Measurements from ENCODE around the gene SLC30A2.

SLC30A2 gene

GRCh38 chr1:26029864-26030481 is 15.9 kb downstream of the SLC30A2 start:
- TF ChIP-seq CTCF (IDR thresholded peaks at IDR 0.05; ENCODE audit: low read depth, low read length), result 0 out of 2 replicates have a peak, but pooled peaks have one; percentile 15
- Histone ChIP-seq H3K9me3 (no peaks in the 10 kb centered on the region), H3K4me1 (no peaks in the 10 kb centered on the region), H3K4me3 (ENCODE audit: low read depth, low read length) (no peak overlapping the region), H3K36me3 (no peaks in the 10 kb centered on the region), H3K27me3 (no peaks in the 10 kb centered on the region)
- DNase-seq, result no peak

GRCh38 chr1:26029054-26029863 is 16.7 kb downstream of the SLC30A2 start:
- Histone ChIP-seq H3K9me3 (no peaks in the 10 kb centered on the region), H3K4me1 (no peaks in the 10 kb centered on the region), H3K36me3 (no peaks in the 10 kb centered on the region), H3K27me3 (no peaks in the 10 kb centered on the region), H3K4me3 (ENCODE audit: low read depth, low read length) (no peak overlapping the region)
- no peak for DNase-seq
- TF ChIP-seq CTCF (IDR thresholded peaks at IDR 0.05; ENCODE audit: low read depth, low read length), result no peak

GRCh38 chr1:26028490-26028980 is 17.4 kb downstream of the SLC30A2 start:
- H3K9me3 ChIP-seq, result no peaks in the 10 kb centered on the region
- no peak overlapping the region for H3K4me3 ChIP-seq (ENCODE audit: low read depth, low read length)
- no peaks in the 10 kb centered on the region for H3K36me3 ChIP-seq
- no peak for DNase-seq
- no peaks in the 10 kb centered on the region for H3K27me3 ChIP-seq
- no peaks in the 10 kb centered on the region for H3K4me1 ChIP-seq
- TF ChIP-seq CTCF (IDR thresholded peaks at IDR 0.05; ENCODE audit: low read depth, low read length), result no peak

- H3K4me3 ChIP-seq (ENCODE audit: low read depth, low read length), result no peak overlapping the region
- no peak for DNase-seq
- no peaks in the 10 kb centered on the region for H3K4me1 ChIP-seq
- no peaks in the 10 kb centered on the region for H3K9me3 ChIP-seq
- H3K36me3 ChIP-seq, result no peaks in the 10 kb centered on the region
- no peaks in the 10 kb centered on the region for H3K27me3 ChIP-seq
- TF ChIP-seq CTCF (IDR thresholded peaks at IDR 0.05; ENCODE audit: low read depth, low read length), result no peak
Measured at GRCh38 chr1:26027716-26028489, 18.0 kb downstream of the SLC30A2 start.

- Histone ChIP-seq H3K27me3 (no peaks in the 10 kb centered on the region), H3K36me3 (no peaks in the 10 kb centered on the region), H3K4me1 (no peaks in the 10 kb centered on the region), H3K4me3 (ENCODE audit: low read depth, low read length) (no peak overlapping the region), H3K9me3 (no peaks in the 10 kb centered on the region)
- no peak for TF ChIP-seq CTCF (IDR thresholded peaks at IDR 0.05; ENCODE audit: low read depth, low read length)
- no peak for DNase-seq
Measured at GRCh38 chr1:26025517-26025916, 20.4 kb downstream of the SLC30A2 start.
